HEK293T (cell line): Measurements from ENCODE around the gene EML4.

Source experiments
- BHLHE40 ChIP-seq: fragments of 450-650 bp; IDR thresholded peaks from 2 replicates; pipeline ENCODE4 v1.6.1; 2016; ENCODE audit warnings: mild to moderate bottlenecking, moderate library complexity, borderline replicate concordance
- FOXK2 ChIP-seq: fragments of 450-650 bp; IDR thresholded peaks from 2 replicates; pipeline ENCODE4 v1.6.1; 2016; ENCODE audit warnings: mild to moderate bottlenecking
- LEF1 ChIP-seq: fragments of 450-650 bp; IDR thresholded peaks from 2 replicates; pipeline ENCODE4 v1.6.1; 2017; ENCODE audit warnings: mild to moderate bottlenecking, borderline replicate concordance
- NFRKB ChIP-seq: fragments of 450-650 bp; IDR thresholded peaks from 2 replicates; pipeline ENCODE4 v1.6.1; 2016; ENCODE audit warnings: mild to moderate bottlenecking, moderate library complexity
- SUZ12 ChIP-seq: fragments of 450-650 bp; IDR thresholded peaks from 2 replicates; pipeline ENCODE4 v1.6.1; 2016; ENCODE audit warnings: mild to moderate bottlenecking
- ZNF384 ChIP-seq: fragments of 450-650 bp; IDR thresholded peaks from 2 replicates; pipeline ENCODE4 v1.6.1; 2016

- TF ChIP-seq SUZ12: no peak
- TF ChIP-seq FOXK2: no peak
- TF ChIP-seq NFRKB: no peak
- TF ChIP-seq ZNF384: no peak
- no peak for TF ChIP-seq LEF1
- TF ChIP-seq BHLHE40: no peak
These were observed 155.8 kb downstream of the EML4 start for GRCh38 chr2:42324949-42325348.
